IPS-15b (cell line): ENCODE measurements around the gene KCNQ1.
"Not testable (repeated sequence)": the region's sequence is repeated elsewhere in the genome, so short reads cannot be mapped to it uniquely, and the experiment has no call there.

ENCODE experiments used
- H3K27me3 ChIP-seq: one replicate; pipeline ENCODE4 v1.6.1; 2013; ENCODE audit warnings: low read length; ENCODE audit not compliant: control insufficient read depth, insufficient read depth
- H3K36me3 ChIP-seq: one replicate; pipeline ENCODE4 v1.6.1; 2013; ENCODE audit warnings: low read length; ENCODE audit not compliant: control insufficient read depth, insufficient read depth
- H3K4me1 ChIP-seq: one replicate; pipeline ENCODE4 v1.6.1; 2013; ENCODE audit warnings: mild to moderate bottlenecking, low read length; ENCODE audit not compliant: control insufficient read depth, insufficient read depth
- H3K4me3 ChIP-seq: one replicate; pipeline ENCODE4 v1.5.1; 2013; ENCODE audit warnings: low read depth, low read length
- H3K9ac ChIP-seq: one replicate; pipeline ENCODE4 v1.6.1; 2013; ENCODE audit warnings: low read depth, mild to moderate bottlenecking, low read length
- H3K9me3 ChIP-seq: one replicate; pipeline ENCODE4 v1.6.1; 2013; ENCODE audit warnings: mild to moderate bottlenecking, low read length; ENCODE audit not compliant: control insufficient read depth, insufficient read depth

The KCNQ1 gene

GRCh38 chr11:2470495-2470894 is 25.7 kb downstream of the KCNQ1 start:
- H3K9me3 ChIP-seq, result no peaks in the 10 kb centered on the region
- H3K36me3 ChIP-seq, result no peaks in the 10 kb centered on the region
- H3K9ac ChIP-seq, result no peak overlapping the region
- peaks cover 10% of the 10 kb centered on the region for H3K27me3 ChIP-seq
- H3K4me1 ChIP-seq, result no peaks in the 10 kb centered on the region
- no peak overlapping the region for H3K4me3 ChIP-seq

GRCh38 chr11:2471048-2471803 is 26.4 kb downstream of the KCNQ1 start:
- Histone ChIP-seq H3K27me3 (peaks cover 12% of the 10 kb centered on the region), H3K36me3 (no peaks in the 10 kb centered on the region), H3K9ac (no peak overlapping the region), H3K9me3 (no peaks in the 10 kb centered on the region), H3K4me1 (no peaks in the 10 kb centered on the region), H3K4me3 (no peak overlapping the region)

GRCh38 chr11:2471804-2472096 is 26.9 kb downstream of the KCNQ1 start:
- Histone ChIP-seq H3K27me3 (peaks cover 12% of the 10 kb centered on the region), H3K4me3 (no peak overlapping the region), H3K9me3 (no peaks in the 10 kb centered on the region), H3K36me3 (no peaks in the 10 kb centered on the region), H3K9ac (no peak overlapping the region), H3K4me1 (no peaks in the 10 kb centered on the region)

- Histone ChIP-seq H3K4me3 (no peak overlapping the region), H3K9ac (no peak overlapping the region), H3K9me3 (no peaks in the 10 kb centered on the region), H3K36me3 (no peaks in the 10 kb centered on the region), H3K4me1 (no peaks in the 10 kb centered on the region), H3K27me3 (peaks cover 14% of the 10 kb centered on the region)
Observed at GRCh38 chr11:2472428-2473186, 27.8 kb downstream of the KCNQ1 start.

- no peaks in the 10 kb centered on the region for H3K9me3 ChIP-seq
- no peak overlapping the region for H3K4me3 ChIP-seq
- H3K4me1 ChIP-seq, result no peaks in the 10 kb centered on the region
- no peak overlapping the region for H3K9ac ChIP-seq
- peaks cover 14% of the 10 kb centered on the region for H3K27me3 ChIP-seq
- no peaks in the 10 kb centered on the region for H3K36me3 ChIP-seq
Observed at GRCh38 chr11:2473361-2474058, 28.7 kb downstream of the KCNQ1 start.

- no peak overlapping the region for H3K4me3 ChIP-seq
- H3K9ac ChIP-seq, result no peak overlapping the region
- peaks cover 14% of the 10 kb centered on the region for H3K27me3 ChIP-seq
- H3K9me3 ChIP-seq, result no peaks in the 10 kb centered on the region
- H3K36me3 ChIP-seq, result no peaks in the 10 kb centered on the region
- H3K4me1 ChIP-seq, result no peaks in the 10 kb centered on the region
Observed at GRCh38 chr11:2474059-2474901, 29.5 kb downstream of the KCNQ1 start.

- Histone ChIP-seq H3K4me3 (no peak overlapping the region), H3K9ac (no peak overlapping the region), H3K27me3 (peaks cover 14% of the 10 kb centered on the region), H3K4me1 (no peaks in the 10 kb centered on the region), H3K9me3 (no peaks in the 10 kb centered on the region), H3K36me3 (no peaks in the 10 kb centered on the region)
Observed at GRCh38 chr11:2475136-2475918, 30.5 kb downstream of the KCNQ1 start.

- H3K4me3 ChIP-seq, result no peak overlapping the region
- no peak overlapping the region for H3K9ac ChIP-seq
- H3K36me3 ChIP-seq, result no peaks in the 10 kb centered on the region
- H3K9me3 ChIP-seq, result no peaks in the 10 kb centered on the region
- no peaks in the 10 kb centered on the region for H3K4me1 ChIP-seq
- peaks cover 12% of the 10 kb centered on the region for H3K27me3 ChIP-seq
Observed at GRCh38 chr11:2477254-2477653, 32.4 kb downstream of the KCNQ1 start.

- Histone ChIP-seq H3K4me1 (no peaks in the 10 kb centered on the region), H3K36me3 (no peaks in the 10 kb centered on the region), H3K4me3 (no peak overlapping the region), H3K27me3 (peaks cover 17% of the 10 kb centered on the region), H3K9ac (no peak overlapping the region), H3K9me3 (no peaks in the 10 kb centered on the region)
Observed at GRCh38 chr11:2477936-2478335, 33.1 kb downstream of the KCNQ1 start.

GRCh38 chr11:2480067-2480873 is 35.5 kb downstream of the KCNQ1 start:
- not testable (repeated sequence) for H3K4me1 ChIP-seq, H3K9me3 ChIP-seq, H3K36me3 ChIP-seq, H3K9ac ChIP-seq, H3K4me3 ChIP-seq
- H3K27me3 ChIP-seq, result peaks cover 24% of the 10 kb centered on the region
